Mucosa of descending colon (tissue), 3 donors: ENCODE data around the gene KIAA1614. TPM values are rescaled to one million over a fixed set of nuclear protein-coding genes. Genes with fewer than 3 reads are reported as not detected.
A peak's percentile ranks its signal among the peaks of the same experiment; 100 is the strongest.

ENCODE experiments used
- ATAC-seq: fragments of 200-7000 bp; cut with Tn5 transposase; one replicate; pipeline ENCODE4 v1.9.1; 2020; ENCODE audit warnings: mild to moderate bottlenecking, moderate library complexity
- DNase-seq, 3 donors: peaks; one replicate each; pipeline ENCODE4 v3.0.0-alpha.2; 2020
- H3K36me3 ChIP-seq: fragments of 200-600 bp; one replicate; pipeline ENCODE4 v1.8.0; 2021; ENCODE audit warnings: low read depth, mild to moderate bottlenecking
- H3K4me1 ChIP-seq: fragments of 200-600 bp; one replicate; pipeline ENCODE4 v1.8.0; 2021; ENCODE audit warnings: low read depth, mild to moderate bottlenecking
- H3K4me3 ChIP-seq: fragments of 200-600 bp; one replicate; pipeline ENCODE4 v1.8.0; 2021; ENCODE audit warnings: mild to moderate bottlenecking
- H3K9me3 ChIP-seq: fragments of 200-600 bp; one replicate; pipeline ENCODE4 v1.8.0; 2021; ENCODE audit warnings: mild to moderate bottlenecking
- intact Hi-C, 2 donors: fragments of 100-400 bp; cut with DNase I in 1 of 2; cut with micrococcal nuclease in 1 of 2; formaldehyde crosslinking; loops; one replicate each; pipeline versions ENCODE4 v1.11.0 to v1.11.1; 2022; cut with DNase I, micrococcal nuclease
- total RNA-seq, 3 donors: library from RNA; stranded (reverse); fragmentation: NEBNext Ultra II Directional in 2 of 3; extraction: Animal tissue kit (Norgen Biotek cat#: 25700) in 2 of 3; gene quantifications; one replicate each; pipeline versions ENCODE4 v1.2.1 to v1.2.4, GENCODE V29; 2021 to 2023
- TF ChIP-seq, protein P1 (sequence below): fragments of 200-600 bp; IDR thresholded peaks from one replicate; pipeline ENCODE4 v1.8.0; 2022; ENCODE audit warnings: antibody characterized with exemption, mild to moderate bottlenecking
- donor health status: DM: no; HTN: no; CAD: no; lungs with moderate emphysema.
- donor health status: DM: no; HTN: no; CAD: no.
- donor health status: DM: no; HTN: yes; CAD: no.

The KIAA1614 gene
- total RNA-seq, 3 donors from 2014 or later = 1.2 to 11.1 (median 2.0) TPM

DNA sequence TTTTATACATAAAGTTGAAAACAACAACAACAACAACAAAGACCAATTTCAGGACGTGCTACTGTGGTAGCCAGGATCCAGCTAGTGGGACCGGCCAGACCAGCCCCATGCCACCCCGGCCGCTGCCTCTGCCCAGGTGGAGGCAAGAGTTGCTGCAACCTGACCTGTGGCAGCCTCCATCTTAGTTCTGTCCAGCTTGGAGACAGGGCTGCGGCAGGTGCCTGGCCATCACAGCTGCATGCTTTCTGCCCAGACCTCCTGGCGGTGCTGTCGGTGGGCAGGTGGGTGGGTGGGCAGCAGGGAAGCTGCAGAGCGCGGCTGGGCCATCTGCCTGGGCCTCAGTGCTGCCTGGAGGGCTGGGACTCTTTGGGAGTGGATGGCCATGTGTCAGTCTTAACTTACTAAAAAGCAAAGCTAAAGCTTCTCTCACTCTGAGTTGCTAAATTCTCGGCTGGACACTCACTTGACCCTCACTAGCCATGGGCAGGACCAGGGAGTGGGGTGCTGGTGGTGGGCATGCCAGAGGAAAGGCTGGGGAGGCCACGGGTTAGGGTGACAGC, 38.6 kb downstream of the KIAA1614 start:
- ATAC-seq (no peak), DNase-seq (no peak)
- Histone ChIP-seq H3K9me3 (no peaks in the 10 kb centered on the region), H3K4me3 (no peak overlapping the region), H3K4me1 (peaks cover 6% of the 10 kb centered on the region), H3K36me3 (no peaks in the 10 kb centered on the region)
- TF ChIP-seq, protein P1, sequence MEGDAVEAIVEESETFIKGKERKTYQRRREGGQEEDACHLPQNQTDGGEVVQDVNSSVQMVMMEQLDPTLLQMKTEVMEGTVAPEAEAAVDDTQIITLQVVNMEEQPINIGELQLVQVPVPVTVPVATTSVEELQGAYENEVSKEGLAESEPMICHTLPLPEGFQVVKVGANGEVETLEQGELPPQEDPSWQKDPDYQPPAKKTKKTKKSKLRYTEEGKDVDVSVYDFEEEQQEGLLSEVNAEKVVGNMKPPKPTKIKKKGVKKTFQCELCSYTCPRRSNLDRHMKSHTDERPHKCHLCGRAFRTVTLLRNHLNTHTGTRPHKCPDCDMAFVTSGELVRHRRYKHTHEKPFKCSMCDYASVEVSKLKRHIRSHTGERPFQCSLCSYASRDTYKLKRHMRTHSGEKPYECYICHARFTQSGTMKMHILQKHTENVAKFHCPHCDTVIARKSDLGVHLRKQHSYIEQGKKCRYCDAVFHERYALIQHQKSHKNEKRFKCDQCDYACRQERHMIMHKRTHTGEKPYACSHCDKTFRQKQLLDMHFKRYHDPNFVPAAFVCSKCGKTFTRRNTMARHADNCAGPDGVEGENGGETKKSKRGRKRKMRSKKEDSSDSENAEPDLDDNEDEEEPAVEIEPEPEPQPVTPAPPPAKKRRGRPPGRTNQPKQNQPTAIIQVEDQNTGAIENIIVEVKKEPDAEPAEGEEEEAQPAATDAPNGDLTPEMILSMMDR = no peak
- intact Hi-C loops = no loop called here

DNA sequence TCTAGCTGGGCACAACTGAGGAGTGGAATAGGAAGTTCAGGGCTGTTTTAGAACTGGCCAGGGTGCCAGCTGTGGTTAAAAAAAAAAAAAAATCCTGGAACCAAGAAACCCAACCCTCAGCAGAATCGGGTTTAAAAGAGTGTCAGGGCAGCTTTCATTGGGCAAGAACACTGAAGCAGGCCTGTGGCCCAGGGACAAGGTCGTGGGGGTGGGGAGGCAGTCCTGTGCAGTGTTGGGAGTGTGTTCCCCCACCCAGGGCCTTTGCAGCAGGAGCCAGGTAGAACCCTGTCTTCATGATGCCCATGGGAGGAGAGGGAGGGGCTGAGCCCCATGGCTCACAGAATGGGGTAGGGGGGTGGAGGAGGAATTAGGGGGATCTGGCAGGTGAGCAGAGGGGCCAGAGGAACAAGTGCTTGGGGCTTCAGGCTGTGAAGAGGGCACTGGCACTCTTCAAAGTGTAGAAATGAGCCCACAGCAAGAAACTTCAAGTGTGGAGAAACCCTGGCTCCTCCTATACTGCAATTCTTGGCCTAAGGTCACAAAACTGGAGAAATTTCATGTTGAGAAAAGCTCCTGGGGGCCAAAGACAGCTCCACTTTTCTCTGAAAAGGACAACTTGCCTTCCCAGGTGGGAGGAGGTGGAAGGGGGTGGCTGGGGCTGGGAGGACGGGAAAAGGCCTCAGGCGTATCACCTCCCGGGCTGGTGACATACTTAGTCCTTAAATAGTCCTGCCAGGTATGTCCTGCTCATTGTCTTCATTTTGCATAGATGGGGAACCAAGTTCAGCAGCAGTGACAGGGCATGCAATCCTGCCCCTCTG, 39.3 kb downstream of the KIAA1614 start:
- TF ChIP-seq, protein P1 = no peak
- no peak overlapping the region for H3K4me3 ChIP-seq
- DNase-seq (no peak), ATAC-seq (no peak)
- H3K9me3 ChIP-seq = no peaks in the 10 kb centered on the region
- intact Hi-C loops = no loop called here
- H3K36me3 ChIP-seq = no peaks in the 10 kb centered on the region
- H3K4me1 ChIP-seq = peaks cover 6% of the 10 kb centered on the region

DNA sequence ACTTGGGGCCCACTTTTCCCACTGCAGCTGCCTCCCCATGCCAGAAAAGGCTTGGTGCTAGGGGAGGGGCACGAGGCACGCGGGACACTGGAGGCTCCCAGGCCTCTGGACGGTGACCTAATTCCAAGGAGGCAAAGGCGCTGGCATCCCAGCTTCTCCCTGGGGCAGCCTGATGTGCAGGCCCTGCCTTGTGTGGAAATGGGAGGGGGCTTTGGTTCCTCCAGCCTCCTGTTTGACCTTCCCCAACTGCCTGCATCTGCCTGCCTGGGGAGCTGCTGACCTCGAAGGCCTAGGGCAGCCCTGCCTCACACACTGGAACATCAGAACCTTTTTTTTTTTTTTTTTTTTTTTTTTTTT, 39.9 kb downstream of the KIAA1614 start:
- Histone ChIP-seq H3K9me3 (no peaks in the 10 kb centered on the region), H3K4me1 (peaks cover 6% of the 10 kb centered on the region), H3K36me3 (no peaks in the 10 kb centered on the region), H3K4me3 (no peak overlapping the region)
- DNase-seq (no peak), ATAC-seq (no peak)
- TF ChIP-seq, protein P1 = no peak
- intact Hi-C loops = no loop called here

DNA sequence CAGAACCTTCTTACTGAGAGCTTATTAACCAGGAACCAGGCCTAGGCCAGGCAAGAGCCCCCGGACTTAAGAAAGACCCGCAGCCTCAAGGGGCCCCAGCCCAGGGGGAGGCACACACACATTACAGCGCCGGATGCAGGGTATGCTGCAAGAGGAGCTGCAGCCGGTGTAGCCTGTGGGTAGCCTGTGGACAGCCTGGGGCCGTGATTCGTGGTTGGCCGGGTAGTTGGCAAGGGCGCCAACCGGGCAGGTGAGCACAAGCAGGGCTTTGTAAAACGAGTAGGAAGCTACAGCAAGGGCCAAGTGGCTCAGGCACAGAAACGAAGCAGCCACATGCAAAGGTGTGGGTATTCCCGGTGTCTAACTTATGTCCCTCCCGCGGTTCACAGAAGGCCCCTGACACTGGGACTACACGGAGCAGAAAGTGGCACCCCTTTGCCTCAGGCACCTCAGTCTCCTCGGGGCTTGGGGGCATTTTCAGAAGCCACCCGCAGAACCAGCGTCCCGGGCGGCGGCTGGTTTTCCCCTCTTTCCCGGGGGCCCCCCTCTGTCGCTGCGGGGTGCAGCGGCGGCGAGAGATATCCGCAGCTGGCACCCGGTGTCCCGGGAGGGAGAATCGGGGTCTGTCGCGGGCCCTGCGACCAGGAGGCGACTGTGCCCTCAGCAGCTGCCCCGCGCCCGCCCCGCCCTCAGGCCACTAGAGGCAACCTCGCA, 40.8 kb downstream of the KIAA1614 start:
- intact Hi-C loops = no loop called here
- H3K36me3 ChIP-seq = no peaks in the 10 kb centered on the region
- DNase-seq = peak in 2 of 3 donors; percentile 23 to 51
- TF ChIP-seq, protein P1 = no peak
- peak overlapping the region; percentile 25 for H3K4me3 ChIP-seq
- no peaks in the 10 kb centered on the region for H3K9me3 ChIP-seq
- ATAC-seq = peak; percentile 50
- H3K4me1 ChIP-seq = peaks cover 6% of the 10 kb centered on the region

DNA sequence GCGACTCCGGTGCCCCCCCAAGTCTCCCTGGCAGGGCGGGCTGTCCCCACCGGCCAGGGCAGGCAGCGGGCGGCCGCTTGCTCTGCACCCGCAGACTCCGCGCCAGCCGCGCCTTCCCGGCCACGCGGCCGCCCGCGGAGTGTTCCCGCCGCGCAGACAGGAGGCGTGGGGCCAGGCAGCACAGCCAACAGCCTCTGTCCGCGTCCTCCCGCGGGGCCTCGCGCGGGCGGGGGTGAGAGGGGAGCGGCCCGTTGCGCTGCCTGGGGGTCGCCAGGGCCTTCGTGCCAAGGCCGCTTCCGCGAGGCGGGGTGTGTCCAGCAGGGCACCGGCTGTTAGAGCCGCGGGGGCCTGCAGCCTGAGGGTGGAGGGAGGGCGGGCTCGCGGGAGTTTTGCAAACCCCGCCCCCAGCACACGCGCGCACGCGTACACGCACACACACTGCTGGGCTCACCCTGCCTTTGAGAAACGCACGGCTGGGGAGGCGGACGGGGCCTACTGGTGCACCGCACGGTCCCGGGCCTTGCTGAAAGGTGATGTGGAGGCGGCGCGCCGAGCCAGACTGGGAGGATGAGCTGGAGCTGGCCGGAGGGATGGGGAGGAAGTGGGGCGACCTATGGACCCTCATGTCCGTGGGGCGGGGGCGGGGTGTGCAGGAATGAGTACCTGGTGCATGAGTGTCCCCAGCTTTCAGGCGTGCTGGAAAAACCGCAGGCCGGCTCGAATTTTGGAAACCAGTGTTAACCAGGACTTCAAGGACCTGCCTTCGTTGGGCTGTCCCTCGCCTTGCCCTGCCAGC, 41.5 kb downstream of the KIAA1614 start:
- DNase-seq = peak; percentile 75 to 83 (median 77)
- H3K9me3 ChIP-seq = no peaks in the 10 kb centered on the region
- ATAC-seq = peak; percentile 88
- intact Hi-C loops = no loop called here
- H3K36me3 ChIP-seq = no peaks in the 10 kb centered on the region
- peak overlapping the region; percentile 25 for H3K4me3 ChIP-seq
- TF ChIP-seq, protein P1 = no peak
- H3K4me1 ChIP-seq = peaks cover 6% of the 10 kb centered on the region
